IPS-18a (cell line): Measurements from ENCODE around the gene PRKCA.

Source experiments
- H3K27ac ChIP-seq: one replicate; pipeline ENCODE4 v1.5.1; 2013; ENCODE audit warnings: low read length
- H3K27me3 ChIP-seq: one replicate; pipeline ENCODE4 v1.6.1; 2013; ENCODE audit warnings: mild to moderate bottlenecking, low read length; ENCODE audit not compliant: control insufficient read depth, insufficient read depth
- H3K36me3 ChIP-seq: one replicate; pipeline ENCODE4 v1.6.1; 2013; ENCODE audit warnings: low read depth, low read length; ENCODE audit not compliant: control insufficient read depth
- H3K4me1 ChIP-seq: one replicate; pipeline ENCODE4 v1.6.1; 2013; ENCODE audit warnings: low read depth, low read length; ENCODE audit not compliant: control insufficient read depth
- H3K4me3 ChIP-seq: one replicate; pipeline ENCODE4 v1.5.1; 2013; ENCODE audit warnings: low read length
- H3K9ac ChIP-seq: one replicate; pipeline ENCODE4 v1.6.1; 2013; ENCODE audit warnings: mild to moderate bottlenecking, low read length, moderate library complexity
- H3K9me3 ChIP-seq: one replicate; pipeline ENCODE4 v1.6.1; 2013; ENCODE audit warnings: low read depth, low read length; ENCODE audit not compliant: control insufficient read depth

Gene PRKCA

DNA sequence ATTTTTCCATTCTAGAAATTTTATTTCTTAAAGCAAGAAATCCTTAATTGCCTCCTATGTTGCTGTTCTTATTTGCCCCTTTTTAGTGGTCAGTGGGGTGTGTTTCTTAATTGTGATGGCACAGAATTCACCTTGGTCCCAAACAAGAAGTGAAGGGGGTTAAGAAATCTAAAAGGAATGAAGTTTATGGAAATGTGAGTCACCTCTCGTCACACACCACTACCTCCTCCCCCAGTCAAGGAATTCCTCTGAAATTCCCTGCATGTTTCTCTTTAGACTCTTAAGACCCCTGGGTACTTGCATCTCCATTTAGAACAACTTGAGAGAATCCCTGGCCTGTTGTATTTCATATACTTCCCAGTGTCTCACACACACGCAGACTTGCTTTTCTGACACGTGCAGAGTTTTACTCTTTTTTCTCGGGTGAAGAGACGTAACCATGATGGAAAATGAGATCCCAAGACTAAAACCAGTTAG, 247.4 kb downstream of the PRKCA start:
- Histone ChIP-seq H3K27ac (peak overlapping the region; percentile 83), H3K4me1 (peaks cover 22% of the 10 kb centered on the region), H3K27me3 (no peaks in the 10 kb centered on the region), H3K9me3 (no peaks in the 10 kb centered on the region), H3K9ac (peak overlapping the region; percentile 30), H3K36me3 (no peaks in the 10 kb centered on the region), H3K4me3 (peak overlapping the region; percentile 34)

DNA sequence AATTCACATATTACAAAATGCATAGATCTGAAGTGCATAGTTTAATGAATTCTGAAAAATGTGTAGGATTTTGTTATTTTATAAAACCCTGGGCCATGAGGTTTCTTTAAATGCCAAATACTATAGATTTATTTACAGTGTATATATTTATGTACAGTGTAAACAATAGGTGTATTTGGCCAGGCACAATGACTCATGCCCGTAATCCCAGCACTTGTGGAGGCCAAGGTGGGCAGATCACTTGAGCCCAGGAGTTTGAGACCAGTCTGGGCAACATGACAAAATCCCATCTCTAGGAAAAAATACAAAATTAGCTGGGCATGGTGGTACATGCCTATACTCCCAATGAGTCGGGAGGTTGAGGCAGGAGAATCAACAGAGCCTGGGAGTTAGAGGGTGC, 249.4 kb downstream of the PRKCA start:
- no peak overlapping the region for H3K4me3 ChIP-seq
- H3K27ac ChIP-seq: no peak overlapping the region
- H3K9ac ChIP-seq: no peak overlapping the region
- H3K9me3 ChIP-seq: no peaks in the 10 kb centered on the region
- peaks cover 22% of the 10 kb centered on the region for H3K4me1 ChIP-seq
- no peaks in the 10 kb centered on the region for H3K27me3 ChIP-seq
- H3K36me3 ChIP-seq: no peaks in the 10 kb centered on the region

DNA sequence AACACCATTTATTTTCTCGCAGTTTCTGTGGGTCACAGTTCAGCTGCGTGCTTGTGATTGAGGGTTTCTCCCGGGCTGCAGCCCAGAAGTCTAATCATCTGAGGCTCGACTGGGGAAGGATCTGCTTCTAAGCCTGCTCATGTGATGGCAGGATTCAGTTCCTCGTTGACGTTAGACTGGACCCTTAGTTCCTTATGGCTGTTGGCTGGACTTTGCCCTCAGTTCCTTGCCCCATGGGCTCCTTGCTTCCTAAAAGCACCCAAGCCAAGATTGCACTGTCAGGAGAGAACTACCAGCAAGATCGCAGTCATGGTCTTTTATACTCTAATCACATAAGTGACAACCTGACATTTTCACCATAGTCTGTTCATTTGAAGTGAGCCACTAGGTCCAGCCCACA, 250.0 kb downstream of the PRKCA start:
- H3K36me3 ChIP-seq: no peaks in the 10 kb centered on the region
- no peaks in the 10 kb centered on the region for H3K27me3 ChIP-seq
- H3K9ac ChIP-seq: no peak overlapping the region
- no peak overlapping the region for H3K4me3 ChIP-seq
- H3K27ac ChIP-seq: no peak overlapping the region
- peaks cover 22% of the 10 kb centered on the region for H3K4me1 ChIP-seq
- H3K9me3 ChIP-seq: no peaks in the 10 kb centered on the region

DNA sequence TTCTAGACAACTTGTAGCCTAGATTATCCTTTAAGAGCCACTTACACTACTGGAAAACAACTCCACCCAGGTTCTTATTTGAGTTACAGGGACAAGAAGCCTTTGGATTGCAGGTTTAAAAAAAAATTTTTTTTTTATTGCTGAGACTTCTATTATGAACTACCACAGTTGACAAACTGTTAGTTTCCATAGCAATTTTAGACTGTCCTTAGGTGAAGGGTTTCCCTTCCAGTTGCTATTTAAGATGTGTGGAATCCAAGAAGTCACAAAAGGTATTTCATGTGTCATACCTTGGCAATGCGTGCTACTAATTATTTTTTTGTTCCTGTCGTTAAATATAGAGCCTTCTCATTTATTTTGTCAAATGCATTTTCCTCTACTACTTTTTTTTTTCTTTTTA, 253.2 kb downstream of the PRKCA start:
- Histone ChIP-seq H3K27ac (no peak overlapping the region), H3K27me3 (no peaks in the 10 kb centered on the region), H3K9me3 (no peaks in the 10 kb centered on the region), H3K9ac (no peak overlapping the region), H3K4me1 (peaks cover under 1% of the 10 kb centered on the region), H3K36me3 (no peaks in the 10 kb centered on the region), H3K4me3 (no peak overlapping the region)

DNA sequence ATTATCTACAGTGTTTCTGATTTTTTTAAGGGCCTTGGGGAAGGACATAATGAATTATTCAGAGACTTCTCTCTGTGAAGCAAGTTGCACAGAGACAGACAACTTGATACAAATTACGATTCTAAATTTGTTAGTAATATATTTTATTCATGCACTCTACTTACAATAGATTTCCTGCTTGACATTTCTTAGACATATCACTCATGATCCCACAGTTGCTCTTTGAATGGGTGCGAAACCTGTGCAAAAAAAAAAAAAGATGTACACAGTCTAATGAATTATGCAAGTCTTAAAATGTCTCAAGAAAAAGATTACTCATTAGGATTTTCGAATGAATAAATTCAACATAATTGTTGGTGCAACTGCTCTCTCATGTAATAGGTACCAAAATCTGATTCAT, 254.8 kb downstream of the PRKCA start:
- H3K4me3 ChIP-seq: no peak overlapping the region
- H3K27me3 ChIP-seq: no peaks in the 10 kb centered on the region
- H3K27ac ChIP-seq: no peak overlapping the region
- no peaks in the 10 kb centered on the region for H3K36me3 ChIP-seq
- H3K9me3 ChIP-seq: no peaks in the 10 kb centered on the region
- no peak overlapping the region for H3K9ac ChIP-seq
- H3K4me1 ChIP-seq: peaks cover 8% of the 10 kb centered on the region

DNA sequence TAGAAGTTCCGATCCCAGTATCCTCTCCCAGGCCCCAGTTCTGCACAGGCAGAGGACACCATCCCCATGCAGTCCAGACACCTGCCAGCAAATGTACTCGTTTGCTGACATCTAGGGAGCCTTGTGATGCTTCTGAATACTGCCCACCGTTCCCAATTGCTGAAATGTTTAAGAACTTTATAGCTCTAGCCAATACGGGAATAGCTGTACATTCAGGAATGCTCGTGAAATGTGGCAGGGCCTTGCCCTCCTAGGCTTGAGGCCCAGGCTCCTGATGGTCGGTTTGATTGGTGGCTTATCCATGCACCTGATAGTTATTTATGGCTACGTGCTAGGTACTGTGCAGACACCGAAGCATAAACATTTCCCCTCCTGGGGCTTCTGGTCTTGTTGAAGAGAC, 255.5 kb downstream of the PRKCA start:
- H3K4me3 ChIP-seq: no peak overlapping the region
- no peaks in the 10 kb centered on the region for H3K27me3 ChIP-seq
- H3K9ac ChIP-seq: no peak overlapping the region
- H3K27ac ChIP-seq: no peak overlapping the region
- no peaks in the 10 kb centered on the region for H3K9me3 ChIP-seq
- H3K4me1 ChIP-seq: peaks cover 8% of the 10 kb centered on the region
- H3K36me3 ChIP-seq: no peaks in the 10 kb centered on the region

DNA sequence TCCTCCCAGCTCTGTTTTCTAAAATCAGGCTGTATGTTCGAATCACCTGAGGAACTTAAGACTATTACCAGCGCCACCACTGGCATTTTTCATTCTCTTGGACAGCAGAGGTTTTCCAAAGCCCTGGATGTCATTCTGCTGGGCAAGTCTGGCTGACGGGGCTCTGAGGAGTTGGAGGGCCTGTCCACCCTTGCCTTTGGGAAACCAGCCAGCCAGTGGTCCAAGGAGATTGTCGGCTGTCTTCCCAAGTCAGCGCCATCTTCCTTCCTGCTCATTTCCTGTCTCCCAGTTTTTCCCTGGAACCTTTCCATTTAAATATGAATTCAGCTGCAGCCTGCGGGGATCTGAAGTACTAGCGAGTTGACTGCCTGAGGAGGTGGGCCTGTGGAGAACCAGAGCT, 258.3 kb downstream of the PRKCA start:
- Histone ChIP-seq H3K36me3 (no peaks in the 10 kb centered on the region), H3K27me3 (no peaks in the 10 kb centered on the region), H3K9ac (no peak overlapping the region), H3K4me1 (peaks cover 23% of the 10 kb centered on the region), H3K4me3 (no peak overlapping the region), H3K27ac (no peak overlapping the region), H3K9me3 (no peaks in the 10 kb centered on the region)

DNA sequence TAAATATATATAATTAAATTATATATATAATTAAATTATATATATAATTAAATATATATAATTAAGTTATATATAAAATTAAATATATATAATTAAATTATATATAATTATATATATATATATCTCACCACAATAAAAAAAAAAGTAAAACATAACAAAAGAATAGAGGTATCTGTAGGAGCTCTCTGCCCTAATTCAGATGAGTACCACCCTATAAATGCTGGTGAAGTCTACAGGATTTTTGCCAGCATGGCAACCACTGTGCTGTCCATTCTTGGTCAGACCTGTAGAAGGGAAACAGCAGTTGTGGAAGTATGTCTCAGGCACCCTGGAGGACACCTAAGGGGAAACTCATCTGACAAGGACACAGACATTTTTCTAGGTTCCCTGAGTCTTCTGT, 259.7 kb downstream of the PRKCA start:
- Histone ChIP-seq H3K4me3 (no peak overlapping the region), H3K4me1 (peaks cover 33% of the 10 kb centered on the region), H3K9me3 (no peaks in the 10 kb centered on the region), H3K27me3 (no peaks in the 10 kb centered on the region), H3K27ac (no peak overlapping the region), H3K9ac (no peak overlapping the region), H3K36me3 (no peaks in the 10 kb centered on the region)

DNA sequence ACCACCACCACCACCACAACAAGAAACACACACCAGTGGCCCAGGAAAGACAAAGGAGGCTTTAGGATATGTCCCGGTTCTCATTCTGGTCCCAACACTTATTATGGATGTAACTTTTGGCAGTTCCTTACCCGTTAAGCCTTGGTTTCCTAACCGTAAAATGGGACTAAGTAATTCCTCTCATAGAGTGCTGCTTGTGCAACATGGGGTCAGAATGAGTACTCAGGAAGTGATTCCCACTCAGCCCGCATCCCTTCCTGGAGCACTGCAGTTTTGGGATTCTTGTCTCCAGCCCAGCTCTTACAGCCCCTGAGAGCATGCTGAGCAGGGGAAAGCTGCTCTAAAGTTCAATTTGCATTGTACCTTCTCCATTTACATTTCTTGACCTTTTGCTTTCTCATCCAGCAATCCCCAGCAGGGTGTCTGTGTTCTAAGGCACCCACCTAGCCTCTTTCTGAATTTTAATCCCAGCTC, 262.6 kb downstream of the PRKCA start:
- H3K27me3 ChIP-seq: no peaks in the 10 kb centered on the region
- peak overlapping the region; percentile 4 for H3K4me3 ChIP-seq
- peaks cover 37% of the 10 kb centered on the region for H3K4me1 ChIP-seq
- no peaks in the 10 kb centered on the region for H3K9me3 ChIP-seq
- H3K27ac ChIP-seq: no peak overlapping the region
- no peaks in the 10 kb centered on the region for H3K36me3 ChIP-seq
- H3K9ac ChIP-seq: no peak overlapping the region

DNA sequence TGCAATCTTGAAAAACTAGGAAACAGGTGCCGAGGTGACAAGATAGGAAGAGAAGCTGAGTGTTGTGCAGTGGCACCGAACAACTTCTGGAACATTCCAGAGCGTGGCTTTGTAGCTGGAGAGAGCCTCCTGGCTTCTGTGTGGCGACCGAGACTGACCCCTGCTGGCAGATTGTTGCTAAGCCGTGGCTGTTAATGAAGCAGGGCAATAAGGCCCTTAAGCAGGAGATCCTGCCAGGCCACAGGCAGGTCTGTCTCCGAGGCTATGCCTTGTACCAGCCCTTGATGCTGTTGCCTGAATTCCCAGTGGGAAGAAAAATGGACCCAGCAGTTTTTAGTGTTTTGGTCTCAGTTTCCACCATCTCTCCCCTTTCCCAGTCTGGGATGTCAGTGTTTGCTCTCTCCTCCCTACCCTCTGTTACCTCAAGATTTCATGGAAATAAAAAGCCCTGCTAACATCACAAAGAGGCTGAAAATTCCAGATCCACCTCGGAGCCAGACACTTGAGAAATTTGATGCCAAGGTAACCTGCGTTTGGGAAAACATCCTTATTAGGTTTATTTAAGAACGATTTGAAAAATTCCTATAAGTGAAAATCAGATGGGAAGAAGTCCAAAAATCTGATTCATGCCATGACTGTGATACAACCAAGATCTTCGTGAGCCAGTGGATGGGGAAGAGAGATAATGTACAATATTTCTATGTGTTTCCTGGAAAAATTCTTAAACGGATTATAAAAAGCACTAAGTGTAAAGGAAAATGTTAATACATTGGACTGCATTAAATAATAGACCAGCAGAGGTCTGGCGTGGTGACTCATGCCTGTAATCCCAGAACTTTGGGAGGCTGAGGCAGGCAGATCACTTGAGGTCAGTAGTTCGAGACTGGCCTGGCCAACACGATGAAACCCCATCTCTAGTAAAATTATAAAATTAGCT, 265.1 kb downstream of the PRKCA start:
- Histone ChIP-seq H3K27ac (no peak overlapping the region), H3K27me3 (no peaks in the 10 kb centered on the region), H3K4me3 (no peak overlapping the region), H3K36me3 (no peaks in the 10 kb centered on the region), H3K9me3 (no peaks in the 10 kb centered on the region), H3K9ac (no peak overlapping the region), H3K4me1 (peaks cover 30% of the 10 kb centered on the region)

DNA sequence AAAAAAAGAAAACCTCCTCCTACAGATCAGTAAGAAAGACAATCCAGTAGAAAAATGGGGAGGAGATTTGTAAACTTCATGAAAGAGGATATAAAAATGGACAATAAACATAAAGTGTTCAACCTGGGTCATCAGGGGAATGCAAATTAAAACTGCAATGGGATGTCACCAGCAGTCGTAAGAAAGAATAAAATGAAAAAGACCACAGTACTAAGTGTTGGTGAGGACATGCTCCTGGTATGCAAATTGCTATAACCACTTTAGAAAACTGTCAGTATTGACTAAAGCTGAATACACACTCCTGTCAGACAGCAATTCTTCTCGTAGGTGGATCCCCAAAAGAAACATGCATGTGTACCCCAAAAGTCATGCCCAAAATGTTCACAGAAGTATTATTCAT, 267.2 kb downstream of the PRKCA start:
- Histone ChIP-seq H3K27ac (no peak overlapping the region), H3K4me1 (peaks cover 25% of the 10 kb centered on the region), H3K9ac (no peak overlapping the region), H3K36me3 (no peaks in the 10 kb centered on the region), H3K27me3 (no peaks in the 10 kb centered on the region), H3K4me3 (no peak overlapping the region), H3K9me3 (no peaks in the 10 kb centered on the region)
